OCI-LY7 (cell line): ENCODE data around the gene ZNF462. TPM values are rescaled to one million over a fixed set of nuclear protein-coding genes. Genes with fewer than 3 reads are reported as not detected.

Experiments used
- BruUV-seq: library from RNA; stranded (reverse); fragments of 400-500 nt; replicated peaks from 2 replicates; lab custom pipeline; 2021; lab: Mats Ljungman, UMichigan
- CTCF ChIA-PET: fragments of 300-600 bp; sonication (Branson Sonifier 250); formaldehyde crosslinking; loops from one replicate; lab custom pipeline; 2022; ENCODE audit warnings: antibody characterized with exemption; ENCODE audit not compliant: unreplicated experiment; lab: Charles Lee
- POLR2A ChIA-PET: fragments of 300-600 bp; sonication (Branson Sonifier 250); formaldehyde crosslinking; loops from one replicate; lab custom pipeline; 2022; ENCODE audit warnings: antibody characterized with exemption; lab: Charles Lee
- DNase-seq: peaks from one replicate; pipeline ENCODE4 v3.0.0-alpha.2; 2015; ENCODE audit warnings: low spot score
- H2AFZ ChIP-seq: fragments of 200-600 bp; sonication (generic), shearing (Covaris generic); 2 replicates; pipeline ENCODE4 v1.6.1; 2014; ENCODE audit warnings: mild to moderate bottlenecking, antibody characterized with exemption, low read length, moderate library complexity
- H3K27ac ChIP-seq: fragments of 200-600 bp; sonication (generic); 2 replicates; pipeline ENCODE4 v1.5.1; 2014; ENCODE audit warnings: mixed run types, low read depth, mild to moderate bottlenecking, moderate library complexity, low read length, inconsistent platforms; ENCODE audit not compliant: poor library complexity, severe bottlenecking
- H3K36me3 ChIP-seq: fragments of 200-600 bp; sonication (generic); 2 replicates; pipeline ENCODE4 v1.6.1; 2014; ENCODE audit warnings: mild to moderate bottlenecking, antibody characterized with exemption, low read length, moderate library complexity, mixed read lengths; ENCODE audit not compliant: insufficient read depth
- H3K4me1 ChIP-seq: fragments of 200-600 bp; sonication (generic); 2 replicates; pipeline ENCODE4 v1.5.1; 2014; ENCODE audit warnings: mild to moderate bottlenecking, low read length; ENCODE audit not compliant: insufficient read depth, poor library complexity, severe bottlenecking
- H3K4me2 ChIP-seq: fragments of 200-600 bp; sonication (generic); 2 replicates; pipeline ENCODE4 v1.6.1; 2014; ENCODE audit warnings: mild to moderate bottlenecking, low read length
- H3K4me3 ChIP-seq: fragments of 200-600 bp; sonication (generic); 2 replicates; pipeline ENCODE4 v1.5.1; 2014; ENCODE audit warnings: mild to moderate bottlenecking, low read depth, low read length; ENCODE audit not compliant: poor library complexity, severe bottlenecking
- H3K79me2 ChIP-seq: fragments of 200-600 bp; sonication (generic); 2 replicates; pipeline ENCODE4 v1.6.1; 2016; ENCODE audit warnings: low read depth, mild to moderate bottlenecking, low read length, moderate library complexity, mixed read lengths; ENCODE audit not compliant: insufficient read depth
- H3K9me2 ChIP-seq: fragments of 200-600 bp; sonication (generic); 2 replicates; pipeline ENCODE4 v1.6.1; 2016; ENCODE audit warnings: mild to moderate bottlenecking, low read length, mixed read lengths; ENCODE audit not compliant: insufficient read depth
- H3K9me3 ChIP-seq: fragments of 200-600 bp; sonication (generic); 2 replicates; pipeline ENCODE4 v1.6.1; 2014; ENCODE audit warnings: mild to moderate bottlenecking, mixed run types, low read length, mixed read lengths
- H4K20me1 ChIP-seq: fragments of 200-600 bp; sonication (generic); 2 replicates; pipeline ENCODE4 v1.6.1; 2014; ENCODE audit warnings: mild to moderate bottlenecking, antibody characterized with exemption, low read length, moderate library complexity, mixed read lengths; ENCODE audit not compliant: insufficient read depth
- CTCF ChIP-seq: fragments of 200-600 bp; sonication (generic); conservative IDR thresholded peaks from 2 replicates; pipeline ENCODE4 v1.5.1; 2014; ENCODE audit warnings: mild to moderate bottlenecking, antibody characterized with exemption, low read length, moderate library complexity, mixed read lengths
- EZH2phosphoT487 ChIP-seq: fragments of 200-600 bp; sonication (generic); IDR thresholded peaks from 2 replicates; pipeline ENCODE4 v1.6.1; 2018; ENCODE audit warnings: low read depth, borderline replicate concordance, mild to moderate bottlenecking, mixed run types, antibody characterized with exemption, low read length, moderate library complexity, mixed read lengths
- intact Hi-C: fragments of 100-400 bp; cut with micrococcal nuclease; formaldehyde crosslinking; loops from one replicate; pipeline ENCODE4 v1.10.0; 2022; ENCODE audit not compliant: unreplicated experiment
- total RNA-seq, 2 experiments: library from RNA; depleted of rRNA in 1 of 2; stranded (reverse); fragments of >200 nt in 1 of 2; shearing (Covaris generic) in 1 of 2; gene quantifications; 2 replicates each; pipeline ENCODE4 v1.2.3, GENCODE V29; 2014 to 2022

Gene ZNF462
- total RNA-seq, 2 experiments from 2014 or later = 0.88 to 1.1 TPM

DNA sequence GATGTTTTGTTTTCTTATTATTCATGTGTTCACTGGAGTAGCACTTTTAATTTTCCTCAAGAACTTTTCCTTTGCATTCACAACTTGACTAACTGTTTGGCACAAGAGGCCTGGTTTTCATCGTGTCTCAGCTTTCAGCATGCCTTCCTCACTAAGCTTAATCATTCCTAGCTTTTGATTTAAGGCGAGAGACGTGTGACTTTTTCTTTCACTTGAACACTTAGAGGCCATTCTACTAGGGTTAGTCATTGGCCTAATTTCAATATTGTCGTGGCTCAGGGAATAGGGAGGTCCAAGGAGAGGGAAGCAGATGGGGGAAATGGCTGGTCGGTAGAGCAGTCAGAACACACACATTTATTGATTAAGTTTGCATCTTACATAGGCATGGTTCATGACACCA, 94.0 kb downstream of the ZNF462 start:
- Histone ChIP-seq H3K27ac (no peak overlapping the region), H3K36me3 (no peaks in the 10 kb centered on the region), H3K9me2 (no peaks in the 10 kb centered on the region), H4K20me1 (no peaks in the 10 kb centered on the region), H3K4me2 (no peak overlapping the region), H3K79me2 (no peaks in the 10 kb centered on the region), H3K9me3 (no peaks in the 10 kb centered on the region), H3K4me1 (no peaks in the 10 kb centered on the region), H2AFZ (no peak overlapping the region), H3K4me3 (no peak overlapping the region)
- POLR2A ChIA-PET = no interaction called here
- no TSS peak for BruUV-seq
- no peak for TF ChIP-seq EZH2phosphoT487
- no peak for TF ChIP-seq CTCF
- intact Hi-C loops = no loop called here
- CTCF ChIA-PET = no interaction called here
- DNase-seq = no peak

- H3K9me3 ChIP-seq = no peaks in the 10 kb centered on the region
- no peak overlapping the region for H3K4me2 ChIP-seq
- H3K4me1 ChIP-seq = no peaks in the 10 kb centered on the region
- TF ChIP-seq EZH2phosphoT487 = no peak
- TF ChIP-seq CTCF = no peak
- DNase-seq = no peak
- H3K9me2 ChIP-seq = no peaks in the 10 kb centered on the region
- ChIA-PET POLR2A (interaction anchor here (1.0 to 1.3 kb wide), 2 partner anchors 11 to 12 kb away, joined by 3 read pairs; no protein-coding TSS in a partner anchor), CTCF (no interaction called here)
- no peak overlapping the region for H3K27ac ChIP-seq
- no peak overlapping the region for H3K4me3 ChIP-seq
- BruUV-seq = no TSS peak
- intact Hi-C loops = no loop called here
- no peaks in the 10 kb centered on the region for H3K79me2 ChIP-seq
- H2AFZ ChIP-seq = no peak overlapping the region
- H3K36me3 ChIP-seq = no peaks in the 10 kb centered on the region
- no peaks in the 10 kb centered on the region for H4K20me1 ChIP-seq
Measured at GRCh38 chr9:106958955-106959657, 96.1 kb downstream of the ZNF462 start.

- ChIA-PET CTCF (no interaction called here), POLR2A (interaction anchor here (0.7 to 1.3 kb wide), 5 partner anchors 9 to 503 kb away, joined by 3 to 4 read pairs (median 3); no protein-coding TSS in a partner anchor)
- no peak overlapping the region for H2AFZ ChIP-seq
- no TSS peak for BruUV-seq
- H3K9me2 ChIP-seq = no peaks in the 10 kb centered on the region
- no peaks in the 10 kb centered on the region for H3K79me2 ChIP-seq
- intact Hi-C loops = no loop called here
- no peaks in the 10 kb centered on the region for H3K36me3 ChIP-seq
- no peak overlapping the region for H3K4me2 ChIP-seq
- no peak for TF ChIP-seq EZH2phosphoT487
- TF ChIP-seq CTCF = no peak
- no peaks in the 10 kb centered on the region for H3K9me3 ChIP-seq
- H3K4me3 ChIP-seq = no peak overlapping the region
- no peak for DNase-seq
- no peaks in the 10 kb centered on the region for H4K20me1 ChIP-seq
- H3K4me1 ChIP-seq = no peaks in the 10 kb centered on the region
- no peak overlapping the region for H3K27ac ChIP-seq
Measured at GRCh38 chr9:106960258-106960657, 97.3 kb downstream of the ZNF462 start.
